ENCODE data around the gene GATAD2B.
"Not testable (repeated sequence)": the region's sequence is repeated elsewhere in the genome, so short reads cannot be mapped to it uniquely, and the experiment has no call there.

DNA sequence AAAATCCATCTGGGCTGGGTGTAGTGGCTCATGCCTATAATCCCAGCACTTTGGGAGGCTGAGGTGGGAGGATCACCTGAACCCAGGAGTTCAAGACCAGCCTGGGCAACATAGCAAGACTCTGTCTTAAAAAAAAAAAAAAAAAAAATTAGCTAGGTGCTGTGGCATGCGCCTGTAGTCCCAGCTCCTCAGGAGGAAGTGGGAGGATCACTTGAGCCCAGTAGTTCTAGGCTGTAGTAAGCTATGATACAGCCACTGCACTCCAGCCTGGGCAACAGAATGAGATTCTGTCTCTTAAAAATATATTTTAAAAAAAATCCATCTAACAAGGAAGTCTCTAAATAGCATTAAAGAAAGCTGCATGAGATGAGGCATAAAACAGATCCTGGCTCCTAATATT, 26.9 kb downstream of the GATAD2B start:
- not testable (repeated sequence) for TF ChIP-seq POLR2A (IDR thresholded peaks at IDR 0.05)
- TF ChIP-seq, protein P1, sequence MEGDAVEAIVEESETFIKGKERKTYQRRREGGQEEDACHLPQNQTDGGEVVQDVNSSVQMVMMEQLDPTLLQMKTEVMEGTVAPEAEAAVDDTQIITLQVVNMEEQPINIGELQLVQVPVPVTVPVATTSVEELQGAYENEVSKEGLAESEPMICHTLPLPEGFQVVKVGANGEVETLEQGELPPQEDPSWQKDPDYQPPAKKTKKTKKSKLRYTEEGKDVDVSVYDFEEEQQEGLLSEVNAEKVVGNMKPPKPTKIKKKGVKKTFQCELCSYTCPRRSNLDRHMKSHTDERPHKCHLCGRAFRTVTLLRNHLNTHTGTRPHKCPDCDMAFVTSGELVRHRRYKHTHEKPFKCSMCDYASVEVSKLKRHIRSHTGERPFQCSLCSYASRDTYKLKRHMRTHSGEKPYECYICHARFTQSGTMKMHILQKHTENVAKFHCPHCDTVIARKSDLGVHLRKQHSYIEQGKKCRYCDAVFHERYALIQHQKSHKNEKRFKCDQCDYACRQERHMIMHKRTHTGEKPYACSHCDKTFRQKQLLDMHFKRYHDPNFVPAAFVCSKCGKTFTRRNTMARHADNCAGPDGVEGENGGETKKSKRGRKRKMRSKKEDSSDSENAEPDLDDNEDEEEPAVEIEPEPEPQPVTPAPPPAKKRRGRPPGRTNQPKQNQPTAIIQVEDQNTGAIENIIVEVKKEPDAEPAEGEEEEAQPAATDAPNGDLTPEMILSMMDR (IDR thresholded peaks at IDR 0.05): not testable (repeated sequence)

Measured in thyroid gland (tissue), 4 donors.